HEK293 (cell line): ENCODE data around the gene ASMTL.
"Not testable (repeated sequence)": the region's sequence is repeated elsewhere in the genome, so short reads cannot be mapped to it uniquely, and the experiment has no call there.

Experiments
- BCL11B ChIP-seq: fragments of 450-650 bp; formaldehyde crosslinking; IDR thresholded peaks from 2 replicates; pipeline ENCODE4 v1.5.1; 2016; ENCODE audit warnings: low read depth, missing biosample characterization, missing genetic modification characterization
- HIC1 ChIP-seq: fragments of 450-650 bp; formaldehyde crosslinking; IDR thresholded peaks from 2 replicates; pipeline ENCODE4 v1.5.1; 2016; ENCODE audit warnings: missing biosample characterization, missing genetic modification characterization
- ZFP41 ChIP-seq: fragments of 450-650 bp; formaldehyde crosslinking; IDR thresholded peaks from 2 replicates; pipeline ENCODE4 v1.5.1; 2016; ENCODE audit warnings: missing biosample characterization, missing genetic modification characterization, borderline replicate concordance
- ZNF776 ChIP-seq: fragments of 450-650 bp; formaldehyde crosslinking; IDR thresholded peaks from 2 replicates; pipeline ENCODE4 v1.5.0; 2017; ENCODE audit warnings: missing biosample characterization, missing genetic modification characterization, borderline replicate concordance
- TF ChIP-seq, protein P1 (sequence below): fragments of 450-650 bp; formaldehyde crosslinking; IDR thresholded peaks from 2 replicates; pipeline ENCODE4 v1.5.1; 2016; ENCODE audit warnings: missing biosample characterization, missing genetic modification characterization

DNA sequence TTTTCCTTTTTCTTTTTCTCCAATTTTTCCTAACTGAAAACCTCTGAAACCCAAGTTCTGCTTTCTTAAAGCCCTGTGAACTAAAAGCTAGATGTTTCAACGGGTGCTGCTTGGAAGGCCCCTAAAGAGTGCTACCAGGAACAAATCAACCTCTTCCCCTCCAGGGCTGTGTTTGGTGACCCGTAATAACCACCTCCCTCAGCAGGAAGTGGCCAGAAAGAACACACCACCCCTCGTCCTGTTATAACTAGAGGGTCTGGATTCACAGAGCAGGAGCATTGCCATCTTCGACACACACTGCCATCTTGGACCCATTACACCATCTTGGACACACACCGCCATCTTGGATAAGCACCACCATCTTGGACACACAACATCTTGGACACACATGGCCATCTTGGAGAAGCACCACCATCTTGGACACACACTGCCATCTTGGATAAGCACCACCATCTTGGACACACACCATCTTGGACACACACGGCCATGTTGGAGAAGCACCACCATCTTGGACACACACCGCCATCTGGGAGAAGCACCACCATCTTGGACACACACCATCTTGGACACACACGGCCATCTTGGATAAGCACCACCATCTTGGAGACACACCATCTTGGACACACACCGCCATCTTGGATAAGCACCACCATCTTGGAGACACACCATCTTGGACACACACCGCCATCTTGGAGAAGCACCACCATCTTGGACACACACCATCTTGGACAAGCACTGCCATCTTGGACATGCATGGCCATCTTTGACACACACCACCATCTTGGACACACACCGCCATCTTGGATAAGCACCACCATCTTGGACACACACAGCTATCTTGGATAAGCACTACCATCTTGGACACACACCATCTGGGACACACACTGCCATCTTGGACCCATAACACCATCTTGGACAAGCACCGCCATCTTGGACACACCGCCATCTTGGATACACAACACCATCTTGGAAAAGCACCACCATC, 5.4 kb downstream of the ASMTL start:
- TF ChIP-seq HIC1 (tag by site-specific recombination); ZNF776; BCL11B (tag by site-specific recombination); ZFP41 (tag by site-specific recombination): not testable (repeated sequence)
- TF ChIP-seq, protein P1, sequence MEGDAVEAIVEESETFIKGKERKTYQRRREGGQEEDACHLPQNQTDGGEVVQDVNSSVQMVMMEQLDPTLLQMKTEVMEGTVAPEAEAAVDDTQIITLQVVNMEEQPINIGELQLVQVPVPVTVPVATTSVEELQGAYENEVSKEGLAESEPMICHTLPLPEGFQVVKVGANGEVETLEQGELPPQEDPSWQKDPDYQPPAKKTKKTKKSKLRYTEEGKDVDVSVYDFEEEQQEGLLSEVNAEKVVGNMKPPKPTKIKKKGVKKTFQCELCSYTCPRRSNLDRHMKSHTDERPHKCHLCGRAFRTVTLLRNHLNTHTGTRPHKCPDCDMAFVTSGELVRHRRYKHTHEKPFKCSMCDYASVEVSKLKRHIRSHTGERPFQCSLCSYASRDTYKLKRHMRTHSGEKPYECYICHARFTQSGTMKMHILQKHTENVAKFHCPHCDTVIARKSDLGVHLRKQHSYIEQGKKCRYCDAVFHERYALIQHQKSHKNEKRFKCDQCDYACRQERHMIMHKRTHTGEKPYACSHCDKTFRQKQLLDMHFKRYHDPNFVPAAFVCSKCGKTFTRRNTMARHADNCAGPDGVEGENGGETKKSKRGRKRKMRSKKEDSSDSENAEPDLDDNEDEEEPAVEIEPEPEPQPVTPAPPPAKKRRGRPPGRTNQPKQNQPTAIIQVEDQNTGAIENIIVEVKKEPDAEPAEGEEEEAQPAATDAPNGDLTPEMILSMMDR, result not testable (repeated sequence)
